ES-I3 (cell line): ENCODE data around the gene MICU1.
"Not testable (repeated sequence)": the region's sequence is repeated elsewhere in the genome, so short reads cannot be mapped to it uniquely, and the experiment has no call there.

Source experiments
- H3K36me3 ChIP-seq: 2 replicates; pipeline ENCODE4 v1.6.1; 2013; ENCODE audit warnings: mild to moderate bottlenecking, low read length, control low read depth, moderate library complexity; ENCODE audit not compliant: insufficient read depth
- H3K4me1 ChIP-seq: 2 replicates; pipeline ENCODE4 v1.6.1; 2013; ENCODE audit warnings: mild to moderate bottlenecking, control low read depth, low read length; ENCODE audit not compliant: insufficient read depth
- H3K9ac ChIP-seq: 2 replicates; pipeline ENCODE4 v1.6.1; 2013; ENCODE audit warnings: low read depth, mild to moderate bottlenecking, low read length, moderate library complexity
- H3K9me3 ChIP-seq: 2 replicates; pipeline ENCODE4 v1.6.1; 2013; ENCODE audit warnings: mild to moderate bottlenecking, low read length, moderate library complexity; ENCODE audit not compliant: control insufficient read depth, insufficient read depth

Gene MICU1

DNA sequence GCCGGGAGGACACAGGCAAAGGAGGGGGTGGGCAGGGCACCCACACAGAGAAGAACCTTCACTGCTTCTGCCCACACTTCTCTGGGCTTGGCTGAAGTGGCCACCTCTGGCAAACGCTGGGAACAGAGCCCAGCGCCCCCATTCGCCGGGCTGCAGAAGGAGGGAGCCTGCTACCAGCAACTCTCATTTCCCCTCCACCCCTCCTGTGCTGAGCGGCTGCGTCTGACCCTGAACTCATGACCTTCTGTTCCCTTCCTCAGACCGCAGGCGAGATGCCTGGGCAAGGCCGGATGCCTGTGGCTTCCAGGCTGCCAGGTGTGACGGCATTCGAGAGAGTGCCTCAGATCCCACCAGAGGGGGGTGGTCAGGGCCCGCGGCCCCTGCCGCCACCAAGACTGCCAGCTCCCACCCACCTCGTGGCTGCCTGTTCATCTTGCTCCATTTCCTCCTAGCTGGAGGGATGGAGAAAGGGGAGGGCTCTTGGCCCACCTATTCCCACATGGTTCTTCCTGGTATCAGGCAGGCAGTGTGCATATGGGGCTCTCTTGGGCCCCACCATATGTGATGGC is 291.0 kb downstream of the MICU1 start:
- no peak overlapping the region for H3K9ac ChIP-seq
- peaks cover 13% of the 10 kb centered on the region for H3K4me1 ChIP-seq
- H3K36me3 ChIP-seq, result no peaks in the 10 kb centered on the region
- no peaks in the 10 kb centered on the region for H3K9me3 ChIP-seq

DNA sequence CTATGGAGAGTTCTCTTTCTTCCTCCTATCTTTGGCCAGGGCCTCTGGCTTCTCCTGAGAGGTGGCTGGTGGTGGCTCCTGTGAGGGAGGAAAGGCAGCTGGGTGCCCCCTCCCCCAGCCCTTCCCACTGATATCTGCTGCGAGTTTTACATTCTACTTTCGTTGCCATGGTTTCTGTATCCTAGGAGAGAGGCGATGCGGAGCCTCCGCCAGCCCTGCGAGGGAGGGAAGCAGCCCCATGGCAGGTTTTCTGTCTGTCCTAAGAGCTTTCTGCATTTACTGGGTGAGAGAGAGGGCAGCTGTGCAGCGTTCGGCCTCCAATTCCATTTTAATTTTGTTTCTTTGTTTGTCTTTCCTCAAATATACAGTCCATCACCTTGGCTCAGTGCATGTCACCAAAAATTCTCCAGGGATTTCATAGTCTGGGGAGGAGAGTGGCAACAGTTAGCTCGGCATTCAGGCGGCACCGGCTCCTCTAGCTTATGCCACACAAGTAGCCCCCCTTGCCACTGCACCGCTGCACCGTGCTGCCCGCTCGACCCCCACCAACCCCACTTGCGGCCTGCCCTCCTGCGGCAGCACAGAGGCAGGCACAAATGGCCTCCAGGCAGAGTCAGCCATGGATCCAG is 291.6 kb downstream of the MICU1 start:
- no peaks in the 10 kb centered on the region for H3K36me3 ChIP-seq
- no peaks in the 10 kb centered on the region for H3K9me3 ChIP-seq
- H3K9ac ChIP-seq, result no peak overlapping the region
- H3K4me1 ChIP-seq, result peaks cover 13% of the 10 kb centered on the region

- H3K4me1 ChIP-seq, result peaks cover 21% of the 10 kb centered on the region
- no peak overlapping the region for H3K9ac ChIP-seq
- H3K36me3 ChIP-seq, result no peaks in the 10 kb centered on the region
- H3K9me3 ChIP-seq, result no peaks in the 10 kb centered on the region
Measured at GRCh38 chr10:72333112-72334015, 292.5 kb downstream of the MICU1 start.

- peaks cover 26% of the 10 kb centered on the region for H3K4me1 ChIP-seq
- H3K9me3 ChIP-seq, result no peaks in the 10 kb centered on the region
- H3K9ac ChIP-seq, result no peak overlapping the region
- H3K36me3 ChIP-seq, result no peaks in the 10 kb centered on the region
Measured at GRCh38 chr10:72332423-72333111, 293.3 kb downstream of the MICU1 start.

DNA sequence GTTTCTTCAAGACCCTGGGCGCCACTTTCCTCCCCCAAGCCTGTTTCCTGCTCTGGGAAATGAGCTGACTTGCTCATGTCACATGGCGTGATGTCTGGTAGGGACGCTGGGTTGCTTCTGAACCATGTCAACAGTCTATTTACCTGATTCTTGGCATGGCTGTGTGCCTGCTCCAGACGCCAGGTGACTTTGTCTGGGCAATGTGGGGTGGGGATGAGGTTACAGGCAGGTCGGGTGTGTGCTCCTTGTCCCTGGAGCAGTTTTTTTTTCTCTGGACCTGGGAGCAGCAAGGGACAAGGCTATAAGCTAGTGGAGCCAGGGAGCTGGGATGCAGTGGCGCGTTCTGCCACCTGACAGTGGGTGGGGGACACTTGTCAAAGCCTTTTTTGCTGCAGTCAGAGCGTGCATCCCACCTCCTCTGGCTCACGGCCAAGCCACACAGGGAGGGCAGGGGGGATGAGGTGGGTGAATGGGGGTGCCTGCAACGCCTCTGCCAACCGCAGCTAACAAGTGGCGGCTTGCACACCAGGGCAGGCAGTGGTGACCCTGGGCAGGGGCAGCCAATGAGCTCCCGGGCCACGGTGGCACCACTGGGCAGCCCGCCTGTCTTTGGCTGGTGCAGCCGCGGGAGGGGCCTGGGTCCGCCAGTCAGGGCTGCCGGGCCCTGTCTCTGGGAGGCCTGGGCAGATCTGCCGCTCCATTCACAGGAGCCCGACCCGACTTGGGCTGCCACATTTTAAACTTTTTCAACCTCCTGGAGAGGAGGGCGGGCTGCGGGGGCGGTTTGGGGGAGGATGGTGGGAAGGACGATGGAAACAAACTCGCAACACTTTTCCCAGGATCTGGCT is 294.1 kb downstream of the MICU1 start:
- Histone ChIP-seq H3K9me3 (no peaks in the 10 kb centered on the region), H3K36me3 (no peaks in the 10 kb centered on the region), H3K9ac (no peak overlapping the region), H3K4me1 (peaks cover 26% of the 10 kb centered on the region)

GRCh38 chr10:72330069-72330426 is 295.8 kb downstream of the MICU1 start:
- H3K9me3 ChIP-seq, result no peaks in the 10 kb centered on the region
- peaks cover 30% of the 10 kb centered on the region for H3K4me1 ChIP-seq
- H3K9ac ChIP-seq, result no peak overlapping the region
- H3K36me3 ChIP-seq, result no peaks in the 10 kb centered on the region

GRCh38 chr10:72329290-72330068 is 296.4 kb downstream of the MICU1 start:
- no peaks in the 10 kb centered on the region for H3K9me3 ChIP-seq
- H3K4me1 ChIP-seq, result peaks cover 35% of the 10 kb centered on the region
- no peak overlapping the region for H3K9ac ChIP-seq
- no peaks in the 10 kb centered on the region for H3K36me3 ChIP-seq

DNA sequence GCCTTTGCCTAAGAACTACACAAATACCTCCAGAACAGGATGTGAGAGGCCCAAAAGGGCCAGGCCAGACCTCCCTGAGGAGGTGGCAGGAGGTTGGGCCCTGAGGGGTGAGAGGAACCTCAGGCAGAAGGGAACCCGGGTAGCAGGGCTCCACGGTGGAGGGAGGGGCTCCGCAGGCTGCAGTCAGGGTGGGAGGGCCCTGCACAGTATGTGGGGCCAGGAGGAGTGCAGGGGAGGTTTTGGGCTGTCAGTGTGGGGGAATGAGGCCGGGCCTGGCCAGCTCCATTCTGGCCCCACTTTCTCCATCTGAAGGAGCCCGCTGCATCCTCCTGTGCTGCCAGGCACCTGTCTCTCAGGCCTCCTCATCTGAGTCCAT is 297.1 kb downstream of the MICU1 start:
- Histone ChIP-seq H3K36me3 (no peaks in the 10 kb centered on the region), H3K9ac (no peak overlapping the region), H3K4me1 (peaks cover 35% of the 10 kb centered on the region), H3K9me3 (no peaks in the 10 kb centered on the region)

- Histone ChIP-seq H3K9me3 (no peaks in the 10 kb centered on the region), H3K9ac (no peak overlapping the region), H3K4me1 (peaks cover 35% of the 10 kb centered on the region), H3K36me3 (no peaks in the 10 kb centered on the region)
Measured at GRCh38 chr10:72328045-72328828, 297.6 kb downstream of the MICU1 start.

DNA sequence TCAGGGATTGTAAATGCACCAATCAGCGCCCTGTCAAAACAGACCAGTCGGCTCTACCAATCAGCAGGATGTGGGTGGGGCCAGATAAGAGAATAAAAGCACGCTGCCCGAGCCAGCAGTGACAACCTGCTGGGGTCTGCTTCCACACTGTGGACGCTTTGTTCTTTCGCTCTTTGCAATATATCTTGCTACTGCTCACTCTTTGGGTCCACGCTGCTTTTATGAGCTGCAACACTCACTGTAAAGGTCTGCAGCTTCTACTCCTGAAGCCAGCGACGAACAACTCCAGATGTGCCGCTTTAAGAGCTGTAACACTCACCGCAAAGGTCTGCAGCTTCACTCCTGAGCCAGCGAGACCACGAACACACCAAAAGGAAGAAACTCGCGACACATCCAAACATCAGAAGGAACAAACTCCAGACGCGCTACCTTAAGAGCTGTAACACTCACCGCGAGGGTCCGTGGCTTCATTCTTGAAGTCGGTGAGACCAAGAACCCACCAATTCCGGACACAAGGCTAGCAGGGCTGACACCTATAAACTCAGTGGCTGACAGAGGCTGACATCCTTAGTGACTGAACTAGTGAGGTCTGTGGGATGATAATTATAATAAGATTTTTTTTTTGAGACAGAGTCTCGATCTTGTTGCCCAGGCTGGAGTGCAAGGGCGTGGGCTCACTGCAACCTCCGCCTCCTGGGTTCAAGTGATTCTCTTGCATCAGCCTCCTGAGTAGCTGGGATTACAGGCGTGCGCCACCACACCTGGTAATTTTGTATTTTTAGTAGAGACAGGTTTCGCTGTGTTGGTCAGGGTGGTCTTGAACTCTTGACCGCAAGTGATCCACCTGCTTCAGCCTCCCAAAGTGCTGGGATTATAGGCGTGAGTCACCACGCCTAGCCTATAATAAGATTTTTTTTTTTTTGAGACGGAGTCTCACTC is 298.9 kb downstream of the MICU1 start:
- peaks cover 47% of the 10 kb centered on the region for H3K4me1 ChIP-seq
- H3K9ac ChIP-seq, H3K36me3 ChIP-seq, H3K9me3 ChIP-seq: not testable (repeated sequence)

DNA sequence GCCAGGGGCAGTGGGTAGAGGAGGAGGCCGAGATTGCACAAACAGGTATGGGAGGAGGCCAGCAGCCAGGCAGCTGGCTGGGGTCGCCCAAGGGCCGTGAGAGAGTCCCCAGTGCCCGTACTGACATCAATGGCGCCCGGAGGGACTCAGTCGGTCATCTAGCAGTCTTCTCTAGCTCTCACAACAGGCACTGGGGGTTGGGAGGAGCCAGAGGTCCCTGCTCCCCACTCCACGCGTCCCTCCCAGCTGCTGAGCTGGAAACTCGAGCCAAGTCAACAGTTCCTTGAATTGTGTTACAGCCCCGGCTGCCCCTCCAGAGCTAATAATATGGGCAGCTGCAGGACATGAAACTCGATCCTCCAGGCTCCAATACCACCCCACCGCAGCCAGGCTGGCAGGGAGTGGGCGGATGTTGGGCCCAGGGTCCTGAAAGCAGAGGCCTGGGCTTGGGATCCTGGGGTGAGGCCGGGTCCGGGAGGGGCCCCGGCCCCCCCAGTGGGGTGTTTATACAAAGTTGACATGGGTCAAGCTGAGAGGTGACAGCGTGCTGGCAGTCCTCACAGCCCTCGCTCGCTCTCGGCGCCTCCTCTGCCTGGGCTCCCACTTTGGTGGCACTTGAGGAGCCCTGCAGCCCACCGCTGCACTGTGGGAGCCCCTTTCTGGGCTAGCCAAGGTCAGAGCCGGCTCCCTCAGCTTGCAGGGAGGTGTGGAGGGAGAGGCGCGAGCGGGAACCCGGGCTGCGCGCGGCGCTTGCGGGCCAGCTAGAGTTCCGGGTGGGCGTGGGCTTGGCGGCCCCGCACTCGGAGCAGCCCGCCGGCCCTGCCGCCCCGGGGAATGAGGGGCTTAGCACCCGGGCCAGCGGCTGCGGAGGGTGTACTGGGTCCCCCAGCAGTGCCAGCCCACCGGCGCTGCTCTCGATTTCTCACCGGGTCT is 300.4 kb downstream of the MICU1 start:
- H3K4me1 ChIP-seq, result peaks cover 46% of the 10 kb centered on the region
- H3K36me3 ChIP-seq, H3K9ac ChIP-seq, H3K9me3 ChIP-seq: not testable (repeated sequence)
